ENCODE measurements around the gene NRTN.
A peak's percentile ranks its signal among the peaks of the same experiment; 100 is the strongest.

The NRTN gene

GRCh38 chr19:5803752-5804515, 933 bp upstream of the NRTN start:
- peak overlapping the region; percentile 19; the same call in 1 of the 2 replicates for H3K4me3 ChIP-seq (ENCODE audit: low read length)
- no peak overlapping the region for H3K27ac ChIP-seq (ENCODE audit: low read length)
- no peaks in the 10 kb centered on the region for H3K9me3 ChIP-seq (ENCODE audit: control insufficient read depth, insufficient read depth, low read length)
- H3K4me1 ChIP-seq (ENCODE audit: control insufficient read depth, insufficient read depth, low read length), result peaks cover 2% of the 10 kb centered on the region
- no CpG with 5 or more reads among the region's 54 CpGs for WGBS (ENCODE audit: insufficient coverage, insufficient read length)
- no peaks in the 10 kb centered on the region for H3K36me3 ChIP-seq (ENCODE audit: control insufficient read depth, insufficient read depth, low read length)
- peaks cover 1% of the 10 kb centered on the region; the same call in 1 of the 2 replicates for H3K27me3 ChIP-seq (ENCODE audit: control insufficient read depth, insufficient read depth, low read length)
- DNase-seq (ENCODE audit: low read depth, low spot score), result peak; percentile 92

- peaks cover 1% of the 10 kb centered on the region; the same call in 1 of the 2 replicates for H3K27me3 ChIP-seq (ENCODE audit: control insufficient read depth, insufficient read depth, low read length)
- no peaks in the 10 kb centered on the region for H3K9me3 ChIP-seq (ENCODE audit: control insufficient read depth, insufficient read depth, low read length)
- no peak for DNase-seq (ENCODE audit: low read depth, low spot score)
- peaks cover 2% of the 10 kb centered on the region; the same call in 1 of the 2 replicates for H3K4me1 ChIP-seq (ENCODE audit: control insufficient read depth, insufficient read depth, low read length)
- no CpG with 5 or more reads among the region's 46 CpGs for WGBS (ENCODE audit: insufficient coverage, insufficient read length)
- H3K36me3 ChIP-seq (ENCODE audit: control insufficient read depth, insufficient read depth, low read length), result no peaks in the 10 kb centered on the region
- peak overlapping the region; percentile 47; the same call in 1 of the 2 replicates for H3K4me3 ChIP-seq (ENCODE audit: low read length)
- no peak overlapping the region for H3K27ac ChIP-seq (ENCODE audit: low read length)
Observed at GRCh38 chr19:5805462-5806132, 730 bp downstream of the NRTN start.

DNA sequence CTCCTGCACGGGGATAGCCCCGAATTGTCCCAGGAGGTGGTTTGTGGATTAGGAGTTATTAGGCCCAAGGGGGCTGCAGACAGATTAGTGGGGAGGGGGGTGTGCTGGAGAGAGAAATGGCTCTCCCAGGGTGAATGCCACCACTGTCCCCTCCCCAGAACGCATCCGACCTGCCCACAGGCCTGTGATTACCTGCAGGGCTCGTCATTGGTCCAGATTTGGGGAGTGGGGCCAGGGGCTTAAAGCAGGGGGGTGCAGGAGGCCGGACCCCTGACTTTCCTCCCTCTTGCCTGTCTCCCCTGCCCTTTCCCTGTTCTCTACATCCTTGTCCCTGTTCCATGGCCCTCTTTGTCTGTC, 1.2 kb downstream of the NRTN start:
- peaks cover 1% of the 10 kb centered on the region; the same call in 1 of the 2 replicates for H3K27me3 ChIP-seq (ENCODE audit: control insufficient read depth, insufficient read depth, low read length)
- H3K4me1 ChIP-seq (ENCODE audit: control insufficient read depth, insufficient read depth, low read length), result peaks cover 2% of the 10 kb centered on the region; the same call in 1 of the 2 replicates
- no peak overlapping the region for H3K27ac ChIP-seq (ENCODE audit: low read length)
- no peak overlapping the region; the same call in 1 of the 2 replicates for H3K4me3 ChIP-seq (ENCODE audit: low read length)
- H3K36me3 ChIP-seq (ENCODE audit: control insufficient read depth, insufficient read depth, low read length), result no peaks in the 10 kb centered on the region
- DNase-seq (ENCODE audit: low read depth, low spot score), result no peak
- WGBS (ENCODE audit: insufficient coverage, insufficient read length), result no CpG with 5 or more reads among the region's 6 CpGs
- no peaks in the 10 kb centered on the region for H3K9me3 ChIP-seq (ENCODE audit: control insufficient read depth, insufficient read depth, low read length)

DNA sequence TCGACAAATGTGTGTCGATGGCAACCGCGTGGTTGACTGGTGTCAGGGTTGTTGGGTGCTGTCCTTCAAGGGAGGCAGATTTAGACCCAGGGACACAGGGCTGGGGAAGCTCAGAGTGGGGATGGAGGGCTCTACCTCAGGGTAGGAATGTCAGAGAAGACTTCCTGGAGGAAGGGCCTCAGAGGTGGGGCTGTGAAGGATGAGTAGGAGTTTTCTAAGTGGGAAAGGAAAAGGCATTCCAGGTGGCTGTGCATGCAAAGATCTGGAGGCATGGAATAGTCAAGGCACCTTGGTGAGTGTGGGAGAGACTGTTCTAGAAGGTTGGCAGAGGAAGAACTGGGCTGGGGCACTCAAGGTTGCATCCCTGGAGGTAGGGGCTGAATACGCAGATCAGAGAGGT, 2.0 kb downstream of the NRTN start:
- Histone ChIP-seq H3K9me3 (ENCODE audit: control insufficient read depth, insufficient read depth, low read length) (no peaks in the 10 kb centered on the region), H3K4me1 (ENCODE audit: control insufficient read depth, insufficient read depth, low read length) (peaks cover 2% of the 10 kb centered on the region; the same call in 1 of the 2 replicates), H3K4me3 (ENCODE audit: low read length) (no peak overlapping the region), H3K27ac (ENCODE audit: low read length) (no peak overlapping the region), H3K36me3 (ENCODE audit: control insufficient read depth, insufficient read depth, low read length) (no peaks in the 10 kb centered on the region), H3K27me3 (ENCODE audit: control insufficient read depth, insufficient read depth, low read length) (peaks cover 1% of the 10 kb centered on the region; the same call in 1 of the 2 replicates)
- no CpG with 5 or more reads among the region's 5 CpGs for WGBS (ENCODE audit: insufficient coverage, insufficient read length)
- DNase-seq (ENCODE audit: low read depth, low spot score), result no peak

- peaks cover under 1% of the 10 kb centered on the region; the same call in 1 of the 2 replicates for H3K27me3 ChIP-seq (ENCODE audit: control insufficient read depth, insufficient read depth, low read length)
- H3K27ac ChIP-seq (ENCODE audit: low read length), result no peak overlapping the region
- no CpG with 5 or more reads among the region's 21 CpGs for WGBS (ENCODE audit: insufficient coverage, insufficient read length)
- no peak for DNase-seq (ENCODE audit: low read depth, low spot score)
- H3K36me3 ChIP-seq (ENCODE audit: control insufficient read depth, insufficient read depth, low read length), result no peaks in the 10 kb centered on the region
- H3K4me3 ChIP-seq (ENCODE audit: low read length), result no peak overlapping the region
- H3K9me3 ChIP-seq (ENCODE audit: control insufficient read depth, insufficient read depth, low read length), result no peaks in the 10 kb centered on the region
- H3K4me1 ChIP-seq (ENCODE audit: control insufficient read depth, insufficient read depth, low read length), result peaks cover 2% of the 10 kb centered on the region; the same call in 1 of the 2 replicates
Observed at GRCh38 chr19:5808120-5808816, 3.4 kb downstream of the NRTN start.

DNA sequence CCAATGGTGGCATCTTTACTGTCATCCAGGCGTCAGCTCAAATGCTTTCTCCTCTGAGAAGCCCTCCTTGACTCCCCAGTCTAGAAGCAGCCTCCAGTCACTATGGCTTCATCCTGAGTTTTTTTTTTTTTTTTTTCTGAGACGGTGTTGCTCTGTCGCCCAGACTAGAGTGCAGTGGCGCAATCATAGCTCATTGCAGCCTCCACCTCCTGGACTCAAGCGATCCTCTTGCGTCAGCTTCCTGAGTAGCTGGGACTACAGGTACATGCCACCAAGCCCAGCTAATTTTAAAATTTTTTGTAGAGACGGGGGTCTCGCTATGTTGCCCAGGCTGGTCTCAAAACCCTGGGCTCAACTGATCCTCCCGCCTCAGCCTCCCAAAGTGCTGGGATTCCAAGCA, 4.2 kb downstream of the NRTN start:
- no CpG with 5 or more reads among the region's 9 CpGs for WGBS (ENCODE audit: insufficient coverage, insufficient read length)

DNA sequence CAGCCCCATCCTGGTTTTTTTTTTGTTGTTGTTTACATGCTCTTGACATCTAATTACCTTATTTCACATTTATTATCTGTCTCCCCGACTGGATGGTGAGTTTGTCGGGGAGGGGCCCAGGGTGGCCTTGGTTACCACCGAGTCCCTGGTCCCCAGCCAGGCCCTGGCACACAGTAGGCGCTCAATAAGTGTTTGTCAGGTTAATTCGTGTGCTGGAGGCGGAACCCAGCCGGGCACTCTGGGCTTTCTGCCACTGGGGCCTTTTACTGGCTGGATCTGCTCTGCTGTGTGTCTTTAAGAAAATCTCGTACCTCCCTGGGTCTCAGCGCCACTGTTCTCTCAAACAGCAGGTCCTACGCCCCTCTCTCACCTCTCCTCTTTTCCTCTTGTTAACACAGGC, 4.6 kb downstream of the NRTN start:
- H3K9me3 ChIP-seq (ENCODE audit: control insufficient read depth, insufficient read depth, low read length), result no peaks in the 10 kb centered on the region
- H3K36me3 ChIP-seq (ENCODE audit: control insufficient read depth, insufficient read depth, low read length), result no peaks in the 10 kb centered on the region
- whole genome bisulfite sequencing (ENCODE audit: insufficient coverage, insufficient read length), result no CpG with 5 or more reads among the region's 10 CpGs
- no peak for DNase-seq (ENCODE audit: low read depth, low spot score)
- no peaks in the 10 kb centered on the region for H3K4me1 ChIP-seq (ENCODE audit: control insufficient read depth, insufficient read depth, low read length)
- H3K27me3 ChIP-seq (ENCODE audit: control insufficient read depth, insufficient read depth, low read length), result no peaks in the 10 kb centered on the region; the same call in 1 of the 2 replicates
- no peak overlapping the region for H3K27ac ChIP-seq (ENCODE audit: low read length)
- no peak overlapping the region for H3K4me3 ChIP-seq (ENCODE audit: low read length)

More for the DNA sequence above, 4.2 kb downstream of the NRTN start:
- H3K27ac ChIP-seq (ENCODE audit: low read length), result no peak overlapping the region
- H3K36me3 ChIP-seq (ENCODE audit: control insufficient read depth, insufficient read depth, low read length), result no peaks in the 10 kb centered on the region
- H3K9me3 ChIP-seq (ENCODE audit: control insufficient read depth, insufficient read depth, low read length), result no peaks in the 10 kb centered on the region
- DNase-seq (ENCODE audit: low read depth, low spot score), result no peak
- H3K4me3 ChIP-seq (ENCODE audit: low read length), result no peak overlapping the region
- H3K27me3 ChIP-seq (ENCODE audit: control insufficient read depth, insufficient read depth, low read length), result no peaks in the 10 kb centered on the region; the same call in 1 of the 2 replicates
- no peaks in the 10 kb centered on the region for H3K4me1 ChIP-seq (ENCODE audit: control insufficient read depth, insufficient read depth, low read length)

DNA sequence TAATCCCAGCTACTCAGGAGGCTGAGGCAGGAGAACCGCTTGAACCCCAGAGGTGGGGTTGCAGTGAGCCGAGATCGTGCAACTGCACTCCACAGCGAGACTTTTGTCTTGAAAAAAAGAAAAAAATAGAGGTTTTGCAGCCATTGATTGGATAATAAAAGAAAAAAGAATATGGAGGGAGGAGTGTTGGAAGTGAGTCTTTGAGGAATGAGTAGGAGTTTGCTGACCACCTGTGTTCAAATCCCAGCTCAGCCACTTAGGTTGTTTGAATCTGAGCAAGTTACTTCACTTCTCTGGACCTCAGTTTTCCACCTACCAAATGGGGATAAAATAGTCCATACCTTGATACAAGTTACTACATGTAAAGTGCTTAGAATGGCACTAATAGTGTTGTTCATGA, 6.2 kb downstream of the NRTN start:
- Histone ChIP-seq H3K9me3 (ENCODE audit: control insufficient read depth, insufficient read depth, low read length) (no peaks in the 10 kb centered on the region), H3K27me3 (ENCODE audit: control insufficient read depth, insufficient read depth, low read length) (no peaks in the 10 kb centered on the region; the same call in 1 of the 2 replicates), H3K27ac (ENCODE audit: low read length) (no peak overlapping the region), H3K4me3 (ENCODE audit: low read length) (no peak overlapping the region), H3K4me1 (ENCODE audit: control insufficient read depth, insufficient read depth, low read length) (no peaks in the 10 kb centered on the region), H3K36me3 (ENCODE audit: control insufficient read depth, insufficient read depth, low read length) (no peaks in the 10 kb centered on the region)
- no peak for DNase-seq (ENCODE audit: low read depth, low spot score)
- no CpG with 5 or more reads among the region's 4 CpGs for WGBS (ENCODE audit: insufficient coverage, insufficient read length)

- H3K27me3 ChIP-seq (ENCODE audit: control insufficient read depth, insufficient read depth, low read length), result no peaks in the 10 kb centered on the region
- no peak overlapping the region for H3K27ac ChIP-seq (ENCODE audit: low read length)
- no CpG with 5 or more reads among the region's 9 CpGs for WGBS (ENCODE audit: insufficient coverage, insufficient read length)
- no peaks in the 10 kb centered on the region for H3K9me3 ChIP-seq (ENCODE audit: control insufficient read depth, insufficient read depth, low read length)
- no peak for DNase-seq (ENCODE audit: low read depth, low spot score)
- H3K4me3 ChIP-seq (ENCODE audit: low read length), result no peak overlapping the region
- H3K36me3 ChIP-seq (ENCODE audit: control insufficient read depth, insufficient read depth, low read length), result no peaks in the 10 kb centered on the region
- no peaks in the 10 kb centered on the region for H3K4me1 ChIP-seq (ENCODE audit: control insufficient read depth, insufficient read depth, low read length)
Observed at GRCh38 chr19:5814123-5814851, 9.4 kb downstream of the NRTN start.

DNA sequence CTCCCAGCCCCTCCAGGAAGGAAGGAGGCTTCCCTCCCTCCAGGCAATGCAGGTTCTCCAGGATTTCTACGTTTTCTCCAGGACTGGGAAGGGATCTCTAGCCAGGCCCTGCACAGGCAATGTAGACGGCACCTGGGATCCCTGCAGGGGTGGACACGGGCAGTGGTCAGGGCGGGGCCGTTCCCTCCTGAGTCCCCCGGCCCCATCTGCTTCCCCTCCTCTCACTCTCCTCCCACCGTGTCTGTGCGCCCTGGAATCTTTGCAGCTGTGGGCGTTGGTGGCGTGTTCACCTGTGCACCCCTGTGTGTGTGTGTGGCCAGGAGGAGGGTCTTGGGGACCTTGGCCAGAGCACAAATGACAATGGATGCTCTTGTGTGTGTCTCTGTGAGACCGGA, 10.0 kb downstream of the NRTN start:
- WGBS (ENCODE audit: insufficient coverage, insufficient read length), result no CpG with 5 or more reads among the region's 11 CpGs
- Histone ChIP-seq H3K4me1 (ENCODE audit: control insufficient read depth, insufficient read depth, low read length) (no peaks in the 10 kb centered on the region), H3K9me3 (ENCODE audit: control insufficient read depth, insufficient read depth, low read length) (no peaks in the 10 kb centered on the region), H3K27me3 (ENCODE audit: control insufficient read depth, insufficient read depth, low read length) (no peaks in the 10 kb centered on the region), H3K36me3 (ENCODE audit: control insufficient read depth, insufficient read depth, low read length) (no peaks in the 10 kb centered on the region), H3K4me3 (ENCODE audit: low read length) (no peak overlapping the region), H3K27ac (ENCODE audit: low read length) (no peak overlapping the region)
- DNase-seq (ENCODE audit: low read depth, low spot score), result no peak

Data from iPS DF 6.9 (cell line).